ENCODE measurements around the gene PARD3B.

The PARD3B gene

DNA sequence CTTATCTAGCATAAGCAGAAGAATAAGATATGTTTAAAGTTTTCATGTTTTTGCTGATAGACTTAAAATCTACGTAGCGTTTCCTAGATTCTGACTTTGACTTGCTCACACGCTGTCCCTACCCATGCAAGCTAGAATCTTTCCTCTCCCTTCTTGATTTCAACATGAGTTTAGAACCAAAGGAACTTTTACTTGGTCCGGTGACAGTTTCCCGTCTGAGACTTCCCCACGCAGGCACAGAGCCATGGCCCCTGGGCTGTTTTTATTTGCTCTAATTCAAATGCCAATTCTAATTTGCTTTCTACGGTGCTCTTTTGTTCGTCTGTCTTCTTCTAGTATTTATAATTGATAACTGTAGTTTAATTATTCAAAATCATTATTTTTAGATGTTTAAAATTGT is 467.7 kb downstream of the PARD3B start:
- TF ChIP-seq, protein P1, sequence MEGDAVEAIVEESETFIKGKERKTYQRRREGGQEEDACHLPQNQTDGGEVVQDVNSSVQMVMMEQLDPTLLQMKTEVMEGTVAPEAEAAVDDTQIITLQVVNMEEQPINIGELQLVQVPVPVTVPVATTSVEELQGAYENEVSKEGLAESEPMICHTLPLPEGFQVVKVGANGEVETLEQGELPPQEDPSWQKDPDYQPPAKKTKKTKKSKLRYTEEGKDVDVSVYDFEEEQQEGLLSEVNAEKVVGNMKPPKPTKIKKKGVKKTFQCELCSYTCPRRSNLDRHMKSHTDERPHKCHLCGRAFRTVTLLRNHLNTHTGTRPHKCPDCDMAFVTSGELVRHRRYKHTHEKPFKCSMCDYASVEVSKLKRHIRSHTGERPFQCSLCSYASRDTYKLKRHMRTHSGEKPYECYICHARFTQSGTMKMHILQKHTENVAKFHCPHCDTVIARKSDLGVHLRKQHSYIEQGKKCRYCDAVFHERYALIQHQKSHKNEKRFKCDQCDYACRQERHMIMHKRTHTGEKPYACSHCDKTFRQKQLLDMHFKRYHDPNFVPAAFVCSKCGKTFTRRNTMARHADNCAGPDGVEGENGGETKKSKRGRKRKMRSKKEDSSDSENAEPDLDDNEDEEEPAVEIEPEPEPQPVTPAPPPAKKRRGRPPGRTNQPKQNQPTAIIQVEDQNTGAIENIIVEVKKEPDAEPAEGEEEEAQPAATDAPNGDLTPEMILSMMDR (IDR thresholded peaks at IDR 0.05; ENCODE audit: insufficient read depth, low read length, poor library complexity, severe bottlenecking): no peak
- Histone ChIP-seq H3K27me3 (replicated peaks; ENCODE audit: control insufficient read depth, insufficient read depth, low read length) (no peaks in the 10 kb centered on the region; the same call in 1 of the 2 replicates), H3K4me3 (replicated peaks; ENCODE audit: low read depth, low read length) (no peak overlapping the region), H3K36me3 (ENCODE audit: control insufficient read depth, insufficient read depth, low read length) (no peaks in the 10 kb centered on the region)
- DNase-seq (ENCODE audit: extremely low read depth, insufficient read length): no peak

DNA sequence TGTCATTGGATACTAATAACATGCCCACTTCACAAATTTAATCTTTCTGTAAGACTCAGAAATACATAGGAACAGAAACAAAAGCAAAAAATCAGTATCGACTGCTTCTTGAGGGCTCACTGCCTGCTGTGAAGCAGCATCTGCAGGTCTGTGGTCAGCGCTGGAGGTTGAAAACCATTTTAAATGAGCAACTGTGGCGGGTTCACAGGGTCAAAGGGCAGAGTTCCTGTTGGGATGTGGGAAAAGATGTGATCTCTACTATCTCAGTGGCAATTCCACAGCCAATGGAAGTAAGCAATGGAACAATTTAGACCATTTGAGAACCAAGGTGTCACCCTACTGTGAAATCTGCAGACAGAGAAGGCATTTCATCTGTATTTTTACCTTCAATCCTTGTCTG is 468.3 kb downstream of the PARD3B start:
- Histone ChIP-seq H3K27me3 (replicated peaks; ENCODE audit: control insufficient read depth, insufficient read depth, low read length) (no peaks in the 10 kb centered on the region; the same call in 1 of the 2 replicates), H3K4me3 (replicated peaks; ENCODE audit: low read depth, low read length) (no peak overlapping the region), H3K36me3 (ENCODE audit: control insufficient read depth, insufficient read depth, low read length) (no peaks in the 10 kb centered on the region)
- TF ChIP-seq, protein P1 (IDR thresholded peaks at IDR 0.05; ENCODE audit: insufficient read depth, low read length, poor library complexity, severe bottlenecking): no peak
- no peak for DNase-seq (ENCODE audit: extremely low read depth, insufficient read length)

DNA sequence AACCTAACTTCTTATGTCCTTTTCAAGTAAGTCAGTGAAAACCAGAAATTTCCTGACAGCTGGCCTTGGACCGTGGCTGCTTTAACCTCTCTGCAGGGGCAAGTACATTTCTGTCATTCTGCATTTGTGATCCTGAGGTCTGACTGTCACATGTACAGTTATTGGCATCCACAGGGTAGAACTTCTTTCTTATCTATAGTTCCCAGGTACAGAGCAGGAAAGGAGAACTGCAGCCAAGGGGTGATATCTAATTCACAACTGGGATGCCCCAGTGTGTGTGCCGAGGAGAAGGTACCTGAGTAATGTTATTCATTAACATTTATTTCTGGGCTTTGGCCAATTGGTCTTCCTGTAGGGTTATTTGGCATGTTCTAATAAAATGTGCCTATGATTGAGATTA is 468.9 kb downstream of the PARD3B start:
- no peak overlapping the region for H3K4me3 ChIP-seq (replicated peaks; ENCODE audit: low read depth, low read length)
- no peaks in the 10 kb centered on the region; the same call in 1 of the 2 replicates for H3K27me3 ChIP-seq (replicated peaks; ENCODE audit: control insufficient read depth, insufficient read depth, low read length)
- TF ChIP-seq, protein P1 (IDR thresholded peaks at IDR 0.05; ENCODE audit: insufficient read depth, low read length, poor library complexity, severe bottlenecking): no peak
- no peak for DNase-seq (ENCODE audit: extremely low read depth, insufficient read length)
- H3K36me3 ChIP-seq (ENCODE audit: control insufficient read depth, insufficient read depth, low read length): no peaks in the 10 kb centered on the region

DNA sequence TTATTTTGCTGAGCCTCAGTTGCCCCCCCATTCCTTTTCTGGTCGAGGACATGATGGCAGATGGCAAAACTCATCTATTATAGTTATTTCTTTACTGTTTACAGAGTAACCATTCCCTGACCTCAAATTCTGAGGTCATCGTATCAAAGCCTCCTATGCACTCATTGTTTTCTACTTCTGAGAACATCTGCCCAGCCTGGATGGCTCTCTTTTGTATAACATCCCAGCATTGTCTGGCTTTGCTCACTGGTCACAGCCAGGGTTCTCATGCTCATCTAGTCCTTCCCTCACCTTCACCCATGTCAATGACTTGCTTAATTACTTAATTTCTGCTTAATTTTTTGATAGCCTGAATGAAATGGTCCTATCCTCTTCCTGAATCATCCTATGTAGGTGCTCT is 472.1 kb downstream of the PARD3B start:
- TF ChIP-seq, protein P1 (IDR thresholded peaks at IDR 0.05; ENCODE audit: insufficient read depth, low read length, poor library complexity, severe bottlenecking): no peak
- no peak overlapping the region for H3K4me3 ChIP-seq (replicated peaks; ENCODE audit: low read depth, low read length)
- no peak for DNase-seq (ENCODE audit: extremely low read depth, insufficient read length)
- no peaks in the 10 kb centered on the region for H3K27me3 ChIP-seq (replicated peaks; ENCODE audit: control insufficient read depth, insufficient read depth, low read length)
- H3K36me3 ChIP-seq (ENCODE audit: control insufficient read depth, insufficient read depth, low read length): no peaks in the 10 kb centered on the region

DNA sequence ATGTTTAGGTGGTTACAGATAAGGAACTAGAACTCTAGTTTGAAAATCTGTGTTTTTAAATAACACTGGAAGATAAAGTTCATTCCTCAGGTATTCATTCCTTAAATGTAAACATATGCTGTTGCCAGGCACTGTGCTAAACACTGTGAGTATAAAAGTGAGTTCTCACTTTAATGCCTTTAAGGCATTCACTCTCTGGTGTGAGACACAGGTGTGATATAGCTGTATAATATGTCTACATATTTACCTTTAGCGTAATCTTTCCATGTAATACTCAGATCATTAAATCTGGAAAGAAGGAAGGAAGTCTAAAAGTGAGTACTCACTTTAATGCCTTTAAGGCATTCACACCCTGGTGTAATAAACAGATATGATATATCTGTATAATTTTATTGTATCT is 472.6 kb downstream of the PARD3B start:
- DNase-seq (ENCODE audit: extremely low read depth, insufficient read length): no peak
- TF ChIP-seq, protein P1 (IDR thresholded peaks at IDR 0.05; ENCODE audit: insufficient read depth, low read length, poor library complexity, severe bottlenecking): no peak
- Histone ChIP-seq H3K27me3 (replicated peaks; ENCODE audit: control insufficient read depth, insufficient read depth, low read length) (no peaks in the 10 kb centered on the region), H3K36me3 (ENCODE audit: control insufficient read depth, insufficient read depth, low read length) (no peaks in the 10 kb centered on the region), H3K4me3 (replicated peaks; ENCODE audit: low read depth, low read length) (no peak overlapping the region)

DNA sequence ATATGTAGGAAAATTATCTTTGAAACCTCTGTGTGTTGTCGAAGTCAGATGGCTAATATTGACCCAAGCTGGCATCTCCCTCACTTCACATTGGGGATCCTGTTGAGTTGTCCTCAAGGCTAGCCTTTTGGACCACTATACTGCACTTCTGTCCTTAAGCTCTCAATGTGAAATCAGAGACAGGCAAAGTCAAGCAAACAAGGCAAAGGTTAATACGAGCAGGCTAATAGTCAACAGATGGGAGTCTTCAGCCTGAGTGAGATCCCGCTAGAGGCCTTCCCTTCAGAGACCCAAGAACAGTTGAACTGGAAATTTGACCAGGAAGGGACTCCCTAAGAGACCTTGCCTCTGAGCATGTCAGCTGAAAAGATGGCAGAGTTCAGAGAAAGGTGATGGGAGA is 475.4 kb downstream of the PARD3B start:
- Histone ChIP-seq H3K36me3 (ENCODE audit: control insufficient read depth, insufficient read depth, low read length) (no peaks in the 10 kb centered on the region), H3K4me3 (replicated peaks; ENCODE audit: low read depth, low read length) (no peak overlapping the region), H3K27me3 (replicated peaks; ENCODE audit: control insufficient read depth, insufficient read depth, low read length) (no peaks in the 10 kb centered on the region)
- DNase-seq (ENCODE audit: extremely low read depth, insufficient read length): no peak
- TF ChIP-seq, protein P1 (IDR thresholded peaks at IDR 0.05; ENCODE audit: insufficient read depth, low read length, poor library complexity, severe bottlenecking): no peak
